Activated CD4-positive, alpha-beta T cell treated with anti-CD3 and anti-CD28 coated beads for 36 hours (primary cell): ENCODE results near the gene PLK1. TPM values are rescaled to one million over a fixed set of nuclear protein-coding genes. Genes with fewer than 3 reads are reported as not detected.

Experiments
- ATAC-seq: fragments of 200-7000 bp; cut with Tn5 transposase; one replicate; pipeline ENCODE4 v1.10.0; 2021; ENCODE audit warnings: mild to moderate bottlenecking, moderate library complexity
- CTCF ChIA-PET: fragments of 350-600 bp; sonication (Branson Sonifier 250); formaldehyde crosslinking; loops from one replicate; lab custom pipeline; 2021; ENCODE audit warnings: antibody characterized with exemption; lab: Charles Lee
- POLR2A ChIA-PET: fragments of 350-600 bp; sonication (Branson Sonifier 250); formaldehyde crosslinking; loops from one replicate; lab custom pipeline; 2021; ENCODE audit warnings: antibody characterized with exemption, inconsistent platforms; lab: Charles Lee
- DNase-seq: peaks from one replicate; pipeline ENCODE4 v3.0.0-alpha.2; 2020
- H3K27ac Mint-ChIP-seq: one replicate; pipeline ENCODE4 v1.8.0; 2021; ENCODE audit warnings: mixed read lengths
- H3K27me3 Mint-ChIP-seq: one replicate; pipeline ENCODE4 v1.8.0; 2021; ENCODE audit warnings: mixed read lengths
- H3K36me3 Mint-ChIP-seq: one replicate; pipeline ENCODE4 v1.8.0; 2021; ENCODE audit warnings: low read depth, mixed read lengths
- H3K4me1 Mint-ChIP-seq: one replicate; pipeline ENCODE4 v1.8.0; 2021; ENCODE audit warnings: mixed read lengths
- H3K4me3 Mint-ChIP-seq: one replicate; pipeline ENCODE4 v1.8.0; 2021; ENCODE audit warnings: mild to moderate bottlenecking, moderate library complexity, mixed read lengths
- H3K9me3 Mint-ChIP-seq: one replicate; pipeline ENCODE4 v1.8.0; 2021; ENCODE audit warnings: low read depth, mixed read lengths
- intact Hi-C, 2 experiments: fragments of 100-400 bp; cut with DNase I in 1 of 2; cut with micrococcal nuclease in 1 of 2; formaldehyde crosslinking; loops; one replicate each; pipeline versions ENCODE4 v1.14.2 to v1.15.1; 2022 to 2024; cut with DNase I, micrococcal nuclease
- total RNA-seq, 2 experiments: library from RNA; stranded (reverse); gene quantifications; one replicate each; pipeline ENCODE4 v1.2.3, GENCODE V29; 2021

PLK1 gene
- total RNA-seq, 2 experiments from 2014 or later: 91.4 to 120 TPM

- H3K4me1 Mint-ChIP-seq: peaks cover 16% of the 10 kb centered on the region
- peak overlapping the region; percentile 29 for H3K27ac Mint-ChIP-seq
- H3K9me3 Mint-ChIP-seq: no peaks in the 10 kb centered on the region
- no peaks in the 10 kb centered on the region for H3K27me3 Mint-ChIP-seq
- ATAC-seq: no peak
- intact Hi-C loops: loop anchor here (2.0 to 10.0 kb wide), 3 partner anchors 39 to 985 kb away; partner anchors contain the start of genes DCTN5 (in 1 of the 2) and PALB2 (in 1 of the 2)
- DNase-seq: no peak
- H3K36me3 Mint-ChIP-seq: peaks cover 44% of the 10 kb centered on the region
- POLR2A ChIA-PET: interaction anchor here (0.5 to 1.3 kb wide), 2 partner anchors 10 to 119 kb away, joined by 3 to 4 read pairs; no protein-coding TSS in a partner anchor
- CTCF ChIA-PET: interaction anchor here (0.7 to 1.2 kb wide), 3 partner anchors 12 to 357 kb away, joined by 3 to 5 read pairs (median 3); no protein-coding TSS in a partner anchor
- H3K4me3 Mint-ChIP-seq: peak overlapping the region; percentile 95
Observed at GRCh38 chr16:23679986-23680336, 1.3 kb downstream of the PLK1 start.

DNA sequence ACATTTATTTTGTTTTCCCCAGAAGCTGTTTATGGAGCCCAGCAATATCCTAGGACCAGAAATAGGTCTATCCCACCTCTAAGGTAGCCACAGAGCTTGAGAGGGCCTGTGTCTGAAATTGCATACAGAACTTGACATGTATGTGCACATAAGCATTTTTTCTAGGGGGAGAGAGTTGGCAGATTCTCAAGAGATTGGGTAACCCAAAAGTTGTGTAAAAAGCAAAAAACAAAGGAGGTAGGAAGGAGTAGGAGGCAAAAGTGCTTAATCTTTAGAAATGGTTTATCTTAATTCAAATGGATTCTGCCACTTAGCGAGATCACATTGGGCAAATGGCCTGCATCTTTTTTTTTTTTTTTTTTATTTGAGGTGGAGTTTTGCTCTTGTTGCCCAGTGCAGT is 3.5 kb downstream of the PLK1 start:
- Mint-ChIP-seq H3K9me3 (no peaks in the 10 kb centered on the region), H3K4me3 (no peak overlapping the region), H3K27ac (no peak overlapping the region), H3K27me3 (no peaks in the 10 kb centered on the region), H3K36me3 (peaks cover 52% of the 10 kb centered on the region), H3K4me1 (peaks cover 16% of the 10 kb centered on the region)
- ATAC-seq (no peak), DNase-seq (no peak)
- ChIA-PET CTCF (no interaction called here), POLR2A (interaction anchor here (0.8 kb wide), 1 partner anchor 830 kb away, joined by 7 read pairs; no protein-coding TSS in a partner anchor)
- intact Hi-C loops: no loop called here

- Mint-ChIP-seq H3K9me3 (no peaks in the 10 kb centered on the region), H3K4me1 (peaks cover 11% of the 10 kb centered on the region), H3K36me3 (peaks cover 64% of the 10 kb centered on the region), H3K27me3 (no peaks in the 10 kb centered on the region), H3K27ac (no peak overlapping the region), H3K4me3 (no peak overlapping the region)
- ChIA-PET CTCF (no interaction called here), POLR2A (interaction anchor here (0.8 kb wide), 1 partner anchor 8 kb away, joined by 3 read pairs; no protein-coding TSS in a partner anchor)
- DNase-seq (no peak), ATAC-seq (no peak)
- intact Hi-C loops: no loop called here
Observed at GRCh38 chr16:23683487-23683886, 4.8 kb downstream of the PLK1 start.

DNA sequence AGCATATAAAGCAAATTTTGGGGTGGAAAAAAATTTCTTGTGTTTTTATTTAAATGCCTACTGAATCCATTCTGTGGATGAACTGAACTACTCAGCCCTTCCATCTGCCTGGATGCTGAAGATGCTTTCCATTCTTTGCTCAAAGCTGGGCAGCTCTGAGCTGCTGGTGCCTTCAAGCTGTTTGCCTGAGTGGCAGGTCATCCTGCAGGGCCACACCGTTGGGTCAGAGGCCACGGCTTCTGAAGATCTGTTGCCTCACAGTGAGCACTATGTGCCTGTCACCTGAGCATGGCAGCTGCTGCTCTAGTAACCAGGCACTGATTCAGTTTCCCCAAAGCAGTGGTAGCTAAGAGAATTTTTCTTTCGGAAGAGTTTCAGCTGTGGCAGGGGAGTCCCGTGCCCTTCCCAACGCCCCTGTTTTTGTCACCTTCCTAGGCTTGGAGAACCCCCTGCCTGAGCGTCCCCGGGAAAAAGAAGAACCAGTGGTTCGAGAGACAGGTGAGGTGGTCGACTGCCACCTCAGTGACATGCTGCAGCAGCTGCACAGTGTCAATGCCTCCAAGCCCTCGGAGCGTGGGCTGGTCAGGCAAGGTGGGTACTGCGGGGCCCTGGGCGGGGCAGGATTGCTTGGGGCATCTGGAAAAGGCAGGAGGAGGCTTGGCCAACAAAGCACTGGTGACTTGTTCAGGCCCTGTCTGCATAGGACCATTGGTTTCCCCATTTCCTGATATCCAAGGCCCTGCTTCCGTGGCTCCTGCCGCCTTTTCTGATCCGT is 8.5 kb downstream of the PLK1 start:
- ChIA-PET POLR2A (no interaction called here), CTCF (no interaction called here)
- H3K4me1 Mint-ChIP-seq: no peaks in the 10 kb centered on the region
- intact Hi-C loops: no loop called here
- H3K27me3 Mint-ChIP-seq: no peaks in the 10 kb centered on the region
- DNase-seq (no peak), ATAC-seq (no peak)
- no peaks in the 10 kb centered on the region for H3K9me3 Mint-ChIP-seq
- no peak overlapping the region for H3K4me3 Mint-ChIP-seq
- no peak overlapping the region for H3K27ac Mint-ChIP-seq
- peaks cover 56% of the 10 kb centered on the region for H3K36me3 Mint-ChIP-seq

- no peak overlapping the region for H3K4me3 Mint-ChIP-seq
- H3K9me3 Mint-ChIP-seq: no peaks in the 10 kb centered on the region
- CTCF ChIA-PET: no interaction called here
- peaks cover 3% of the 10 kb centered on the region for H3K4me1 Mint-ChIP-seq
- intact Hi-C loops: no loop called here
- DNase-seq (no peak), ATAC-seq (no peak)
- no peaks in the 10 kb centered on the region for H3K27me3 Mint-ChIP-seq
- H3K27ac Mint-ChIP-seq: no peak overlapping the region
- POLR2A ChIA-PET: interaction anchor here (1.4 kb wide), 1 partner anchor 10 kb away, joined by 4 read pairs; no protein-coding TSS in a partner anchor
- H3K36me3 Mint-ChIP-seq: peaks cover 40% of the 10 kb centered on the region
Observed at GRCh38 chr16:23689442-23690187, 10.9 kb downstream of the PLK1 start.

GRCh38 chr16:23690771-23691482 is 12.2 kb downstream of the PLK1 start:
- H3K27me3 Mint-ChIP-seq: no peaks in the 10 kb centered on the region
- intact Hi-C loops: no loop called here
- CTCF ChIA-PET: interaction anchor here (1.2 kb wide), 1 partner anchor 12 kb away, joined by 3 read pairs; the partner anchor contains the start of gene PLK1
- DNase-seq (no peak), ATAC-seq (no peak)
- no peaks in the 10 kb centered on the region for H3K9me3 Mint-ChIP-seq
- no peak overlapping the region for H3K27ac Mint-ChIP-seq
- H3K36me3 Mint-ChIP-seq: peaks cover 32% of the 10 kb centered on the region
- POLR2A ChIA-PET: interaction anchor here (1.0 to 1.4 kb wide), 3 partner anchors 7 to 13 kb away, joined by 3 to 4 read pairs (median 3); partner anchors contain the start of gene PLK1
- no peak overlapping the region for H3K4me3 Mint-ChIP-seq
- peaks cover 7% of the 10 kb centered on the region for H3K4me1 Mint-ChIP-seq

DNA sequence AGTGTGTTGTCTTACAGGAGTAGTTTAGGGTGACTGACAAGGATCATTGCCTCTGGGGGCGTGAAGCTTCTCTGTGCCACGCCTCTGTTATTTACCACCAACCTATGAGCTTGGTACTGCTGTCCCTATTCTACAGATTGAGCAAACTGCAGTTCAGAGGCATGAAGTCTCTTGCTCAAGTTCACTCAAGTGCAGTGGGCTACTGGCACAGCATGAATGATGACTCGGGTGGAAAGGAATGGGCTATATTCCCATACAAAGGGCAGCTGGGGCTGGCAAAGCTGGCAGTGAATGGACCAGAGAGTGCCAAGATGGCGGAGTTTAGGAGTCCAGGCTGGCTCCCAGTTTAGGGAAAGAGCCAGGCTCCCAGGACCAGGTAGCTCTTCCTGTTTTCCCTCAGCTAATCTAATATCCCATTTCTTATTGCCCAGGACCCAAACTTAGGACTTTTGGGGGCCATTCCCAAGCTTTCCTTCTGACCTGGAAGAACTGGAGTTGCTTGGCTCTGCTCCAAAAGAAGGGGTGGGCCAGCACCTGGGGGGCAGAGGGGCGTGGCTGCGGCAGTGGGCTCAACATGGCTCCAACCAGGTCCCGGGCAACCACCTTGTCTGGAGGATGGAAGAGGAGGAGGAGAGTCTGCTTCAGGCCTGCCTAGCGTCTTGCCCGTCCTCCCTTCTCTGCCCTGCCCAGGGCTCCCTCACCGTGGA is 12.9 kb downstream of the PLK1 start:
- intact Hi-C loops: no loop called here
- Mint-ChIP-seq H3K27me3 (no peaks in the 10 kb centered on the region), H3K4me1 (peaks cover 7% of the 10 kb centered on the region), H3K27ac (no peak overlapping the region), H3K36me3 (peaks cover 32% of the 10 kb centered on the region), H3K9me3 (no peaks in the 10 kb centered on the region), H3K4me3 (no peak overlapping the region)
- DNase-seq (no peak), ATAC-seq (no peak)
- ChIA-PET POLR2A (interaction anchor here (1.0 kb wide), 2 partner anchors 8 to 13 kb away, joined by 3 read pairs; partner anchors contain the start of gene PLK1), CTCF (interaction anchor here (0.5 to 1.2 kb wide), 2 partner anchors 12 kb away, joined by 3 read pairs; partner anchors contain the start of gene PLK1)

DNA sequence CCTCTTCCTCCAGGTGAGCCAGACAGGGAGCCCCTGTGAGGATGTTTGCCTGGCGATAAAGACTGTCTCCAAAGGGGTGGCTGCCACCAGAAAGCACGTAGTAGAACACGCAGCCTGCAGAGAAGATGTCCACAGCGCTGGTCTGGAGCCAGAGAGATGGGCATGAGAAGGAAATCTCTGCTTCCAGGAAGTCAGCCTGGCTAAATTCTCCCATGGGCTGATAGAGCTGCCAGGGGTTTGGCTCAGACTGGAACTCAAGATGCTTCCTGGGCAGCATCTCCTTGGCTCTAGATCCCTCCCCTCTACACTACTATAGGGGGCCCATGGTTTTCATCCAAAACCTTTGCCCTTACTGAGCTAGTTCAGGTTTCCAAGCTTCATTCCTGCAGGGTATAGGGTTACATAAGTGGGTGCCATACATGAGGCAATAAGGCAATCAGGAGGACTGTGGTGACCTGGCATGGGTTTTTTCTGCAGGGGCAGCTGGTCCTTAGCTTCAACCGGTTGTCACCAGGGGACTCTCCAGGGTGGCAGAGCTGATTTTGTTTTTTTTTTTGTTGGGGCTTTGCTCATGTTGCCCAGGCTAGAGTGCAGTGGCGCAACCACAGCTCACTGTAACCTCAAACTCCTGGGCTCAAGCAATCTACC is 13.6 kb downstream of the PLK1 start:
- no peaks in the 10 kb centered on the region for H3K9me3 Mint-ChIP-seq
- no peaks in the 10 kb centered on the region for H3K27me3 Mint-ChIP-seq
- ChIA-PET CTCF (interaction anchor here (0.5 to 1.1 kb wide), 2 partner anchors 9 to 12 kb away, joined by 3 read pairs; no protein-coding TSS in a partner anchor), POLR2A (interaction anchor here (1.0 kb wide), 1 partner anchor 14 kb away, joined by 3 read pairs; the partner anchor contains the start of gene PLK1)
- H3K4me1 Mint-ChIP-seq: peaks cover 7% of the 10 kb centered on the region
- DNase-seq (no peak), ATAC-seq (no peak)
- H3K27ac Mint-ChIP-seq: no peak overlapping the region
- no peak overlapping the region for H3K4me3 Mint-ChIP-seq
- peaks cover 28% of the 10 kb centered on the region for H3K36me3 Mint-ChIP-seq
- intact Hi-C loops: no loop called here

- intact Hi-C loops: no loop called here
- Mint-ChIP-seq H3K4me3 (no peak overlapping the region), H3K27ac (no peak overlapping the region), H3K9me3 (no peaks in the 10 kb centered on the region), H3K27me3 (no peaks in the 10 kb centered on the region), H3K4me1 (peaks cover 7% of the 10 kb centered on the region), H3K36me3 (peaks cover 10% of the 10 kb centered on the region)
- CTCF ChIA-PET: interaction anchor here (1.0 to 1.7 kb wide), 2 partner anchors 16 to 20 kb away, joined by 3 to 4 read pairs; no protein-coding TSS in a partner anchor
- DNase-seq (no peak), ATAC-seq (no peak)
- POLR2A ChIA-PET: interaction anchor here (0.7 kb wide), 1 partner anchor 494 kb away, joined by 3 read pairs; no protein-coding TSS in a partner anchor
Observed at GRCh38 chr16:23694265-23694643, 15.6 kb downstream of the PLK1 start.
